Endodermal cell (in vitro differentiated cells): ENCODE measurements around the gene CSH2. TPM values are rescaled to one million over a fixed set of nuclear protein-coding genes. Genes with fewer than 3 reads are reported as not detected.
"Not testable (repeated sequence)": the region's sequence is repeated elsewhere in the genome, so short reads cannot be mapped to it uniquely, and the experiment has no call there.

ENCODE experiments used
- DNase-seq: peaks from one replicate; pipeline ENCODE4 v3.0.0-alpha.2; 2017
- H3K27ac ChIP-seq: 2 replicates; pipeline ENCODE4 v1.5.1; 2013; ENCODE audit warnings: mild to moderate bottlenecking, low read depth, low read length, moderate library complexity
- H3K27me3 ChIP-seq: 2 replicates; pipeline ENCODE4 v1.6.1; 2013; ENCODE audit warnings: mild to moderate bottlenecking, low read length, moderate library complexity; ENCODE audit not compliant: insufficient read depth, control insufficient read depth, poor library complexity, severe bottlenecking
- H3K36me3 ChIP-seq: 2 replicates; pipeline ENCODE4 v1.7.0; 2013; ENCODE audit warnings: mild to moderate bottlenecking, low read length, moderate library complexity; ENCODE audit not compliant: control insufficient read depth, insufficient read depth
- H3K4me1 ChIP-seq: one replicate; pipeline ENCODE4 v1.7.0; 2013; ENCODE audit warnings: low read length; ENCODE audit not compliant: control insufficient read depth, insufficient read depth
- H3K4me3 ChIP-seq: 2 replicates; pipeline ENCODE4 v1.5.1; 2013; ENCODE audit warnings: mild to moderate bottlenecking, low read length, moderate library complexity
- H3K9ac ChIP-seq: 2 replicates; pipeline ENCODE4 v1.6.1; 2013; ENCODE audit warnings: mild to moderate bottlenecking, low read length, moderate library complexity; ENCODE audit not compliant: poor library complexity, severe bottlenecking; ENCODE audit errors: extremely low read depth
- H3K9me3 ChIP-seq: 2 replicates; pipeline ENCODE4 v1.6.1; 2013; ENCODE audit warnings: mild to moderate bottlenecking, low read length, moderate library complexity; ENCODE audit not compliant: control insufficient read depth
- H3K27ac Mint-ChIP-seq: 2 replicates; pipeline ENCODE4 v1.8.0; 2020; ENCODE audit warnings: mixed read lengths
- H3K27me3 Mint-ChIP-seq: 2 replicates; pipeline ENCODE4 v1.8.0; 2021; ENCODE audit warnings: mild to moderate bottlenecking, mixed read lengths; ENCODE audit not compliant: insufficient read depth
- H3K36me3 Mint-ChIP-seq: 2 replicates; pipeline ENCODE4 v1.8.0; 2020; ENCODE audit warnings: low read depth, mixed read lengths
- H3K4me1 Mint-ChIP-seq: 2 replicates; pipeline ENCODE4 v1.8.0; 2020; ENCODE audit warnings: mixed read lengths
- H3K4me3 Mint-ChIP-seq: 2 replicates; pipeline ENCODE4 v1.8.0; 2020; ENCODE audit warnings: mild to moderate bottlenecking, moderate library complexity, mixed read lengths
- H3K9me3 Mint-ChIP-seq: 2 replicates; pipeline ENCODE4 v1.8.0; 2020; ENCODE audit warnings: mild to moderate bottlenecking, mixed read lengths
- CTCF ChIP-seq: fragments of 200-600 bp; sonication (generic); conservative IDR thresholded peaks from 2 replicates; pipeline ENCODE4 v1.5.0; 2021; ENCODE audit warnings: antibody characterized with exemption, mild to moderate bottlenecking
- WGBS, 2 experiments: methylation state at CpG; one replicate each; pipeline versions ENCODE4 v1.1.5 to v1.1.7; 2013; ENCODE audit warnings: missing lambda C conversion rate in 2 of 2, mixed read lengths in 1 of 2; ENCODE audit not compliant: insufficient coverage in 1 of 2, insufficient read length in 1 of 2; 5-methylcytosine and 5-hydroxymethylcytosine counted together
- total RNA-seq, 2 donors: library from RNA; stranded (reverse); fragmentation: NEBNext Ultra II Directional in 1 of 2; extraction: Animal tissue kit (Norgen Biotek cat#: 25700) in 1 of 2; gene quantifications; 2 replicates in 1 of 2; 3 replicates in 1 of 2; pipeline ENCODE4 v1.2.1, GENCODE V29; 2021

CSH2 gene
- total RNA-seq, 2 donors from 2014 or later, result 0.57 TPM; not detected in 1

- not testable (repeated sequence) for H3K27ac Mint-ChIP-seq, H3K27me3 ChIP-seq, H3K9me3 Mint-ChIP-seq, H3K4me1 ChIP-seq, H3K4me1 Mint-ChIP-seq, H3K4me3 Mint-ChIP-seq, H3K36me3 ChIP-seq, H3K36me3 Mint-ChIP-seq, H3K9me3 ChIP-seq, H3K27ac ChIP-seq, H3K9ac ChIP-seq, H3K4me3 ChIP-seq
- peak; percentile 62 for DNase-seq
- peak; percentile 39 for TF ChIP-seq CTCF
- WGBS, 2 experiments, result 84% methylated on average over 6 of the region's 8 CpGs; no CpG with 5 or more reads in 1 of the 2 experiments
- peaks cover 12% of the 10 kb centered on the region for H3K27me3 Mint-ChIP-seq
These were observed 667 bp upstream of the CSH2 start for GRCh38 chr17:63874061-63874626.

- H3K27ac Mint-ChIP-seq, DNase-seq, H3K27me3 Mint-ChIP-seq, H3K4me1 Mint-ChIP-seq, H3K9me3 Mint-ChIP-seq, H3K27me3 ChIP-seq, H3K4me3 Mint-ChIP-seq, H3K9ac ChIP-seq, H3K4me1 ChIP-seq, H3K36me3 ChIP-seq, H3K27ac ChIP-seq, H3K4me3 ChIP-seq, H3K36me3 Mint-ChIP-seq, H3K9me3 ChIP-seq: not testable (repeated sequence)
- WGBS, 2 experiments, result 95 to 98% methylated on average over 4 to 9 of the region's 15 CpGs
These were observed 1.7 kb downstream of the CSH2 start for GRCh38 chr17:63871646-63872365.

GRCh38 chr17:63870292-63870665 is 3.2 kb downstream of the CSH2 start:
- H3K4me1 Mint-ChIP-seq, H3K4me3 ChIP-seq: not testable (repeated sequence)

GRCh38 chr17:63869491-63870291 is 3.8 kb downstream of the CSH2 start:
- not testable (repeated sequence) for H3K27me3 ChIP-seq, H3K27me3 Mint-ChIP-seq, H3K36me3 Mint-ChIP-seq, H3K9me3 Mint-ChIP-seq, H3K9ac ChIP-seq, H3K4me1 Mint-ChIP-seq, H3K27ac ChIP-seq, H3K4me1 ChIP-seq, H3K4me3 ChIP-seq, H3K9me3 ChIP-seq, H3K4me3 Mint-ChIP-seq, H3K27ac Mint-ChIP-seq, DNase-seq, H3K36me3 ChIP-seq
- TF ChIP-seq CTCF, result peak; percentile 66
- WGBS, 2 experiments, result 84 to 85% methylated on average over 5 to 8 of the region's 9 CpGs

More at GRCh38 chr17:63870292-63870665, 3.2 kb downstream of the CSH2 start:
- not testable (repeated sequence) for H3K9ac ChIP-seq, H3K27me3 ChIP-seq, H3K9me3 ChIP-seq, H3K27me3 Mint-ChIP-seq, H3K36me3 Mint-ChIP-seq, H3K27ac ChIP-seq, H3K36me3 ChIP-seq, H3K9me3 Mint-ChIP-seq, H3K4me3 Mint-ChIP-seq, H3K4me1 ChIP-seq, DNase-seq, H3K27ac Mint-ChIP-seq
- WGBS, 2 experiments, result 95 to 100% methylated on average over 4 of the region's 4 CpGs
